ENCODE measurements around the gene ITPRIPL1. TPM values are rescaled to one million over a fixed set of nuclear protein-coding genes. Genes with fewer than 3 reads are reported as not detected.
A peak's percentile ranks its signal among the peaks of the same experiment; 100 is the strongest.

The ITPRIPL1 gene
- total RNA-seq, 1 donor from 2014 or later: 14.5 TPM

GRCh38 chr2:96317584-96317997, 7.5 kb upstream of the ITPRIPL1 start:
- Histone ChIP-seq H3K9me3 (no peaks in the 10 kb centered on the region), H3K36me3 (no peaks in the 10 kb centered on the region), H3K4me3 (no peak overlapping the region), H3K27me3 (no peaks in the 10 kb centered on the region), H3K27ac (no peak overlapping the region), H3K4me1 (peaks cover 0 to 4% of the 10 kb centered on the region in 2 donors)
- no peak for DNase-seq (ENCODE audit: low spot score in 2 of 2)
- TF ChIP-seq CTCF (IDR thresholded peaks at IDR 0.05): no peak
- intact Hi-C loops (cut with DNase I): no loop called here

GRCh38 chr2:96318723-96319122, 6.4 kb upstream of the ITPRIPL1 start:
- intact Hi-C loops (cut with DNase I): no loop called here
- Histone ChIP-seq H3K9me3 (no peaks in the 10 kb centered on the region), H3K36me3 (no peaks in the 10 kb centered on the region), H3K4me1 (peaks cover 0 to 4% of the 10 kb centered on the region in 2 donors), H3K27ac (no peak overlapping the region), H3K27me3 (no peaks in the 10 kb centered on the region), H3K4me3 (no peak overlapping the region)
- DNase-seq (ENCODE audit: low spot score in 2 of 2): peak in 1 of 2 donors; percentile 25
- TF ChIP-seq CTCF (IDR thresholded peaks at IDR 0.05): no peak

DNA sequence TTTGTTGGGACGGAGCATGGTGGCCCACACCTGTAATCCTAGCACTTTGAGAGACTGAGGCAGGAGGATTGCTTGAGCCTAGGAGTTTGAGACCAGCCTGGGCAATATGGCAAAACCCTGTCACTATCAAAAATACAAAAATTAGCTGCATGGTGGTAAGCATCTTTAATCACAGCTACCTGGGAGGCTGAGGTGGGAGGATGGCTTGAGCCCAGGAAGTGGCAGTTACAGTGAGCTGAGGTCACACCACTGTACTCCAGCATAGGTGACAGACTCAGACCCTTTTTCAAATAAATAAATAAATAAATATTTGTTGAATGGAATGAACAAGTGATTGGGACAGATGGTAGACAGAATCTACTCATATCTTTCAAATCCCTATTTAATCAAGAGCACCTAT, 5.7 kb upstream of the ITPRIPL1 start:
- no peaks in the 10 kb centered on the region for H3K27me3 ChIP-seq
- intact Hi-C loops (cut with DNase I): no loop called here

DNA sequence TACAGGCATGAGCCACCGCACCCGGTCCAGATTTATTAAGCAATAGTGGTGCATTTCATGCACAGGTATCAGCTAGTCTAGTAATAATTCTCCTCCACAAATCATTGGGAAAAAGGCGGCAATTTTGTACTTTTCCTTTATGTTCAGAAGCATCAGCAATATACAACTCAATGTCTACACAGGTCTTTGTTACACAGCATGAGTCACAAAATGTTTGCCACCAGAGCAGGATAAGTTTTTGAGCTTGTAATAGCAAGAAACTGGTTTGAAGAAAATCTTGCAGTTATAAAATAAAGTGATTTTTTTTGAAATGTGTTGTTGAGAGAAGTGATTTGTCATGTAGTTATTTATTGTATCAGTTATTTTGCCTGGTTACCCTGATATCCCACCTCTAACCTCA, 4.8 kb upstream of the ITPRIPL1 start:
- Histone ChIP-seq H3K27ac (no peak overlapping the region), H3K27me3 (no peaks in the 10 kb centered on the region), H3K4me1 (peaks cover 0 to 7% of the 10 kb centered on the region in 2 donors), H3K4me3 (peak overlapping the region in 1 of 2 donors; percentile 67), H3K36me3 (no peaks in the 10 kb centered on the region), H3K9me3 (no peaks in the 10 kb centered on the region)
- DNase-seq (ENCODE audit: low spot score in 2 of 2): no peak
- no peak for TF ChIP-seq CTCF (IDR thresholded peaks at IDR 0.05)
- intact Hi-C loops (cut with DNase I): no loop called here

More for the DNA sequence above, 5.7 kb upstream of the ITPRIPL1 start:
- peak in 1 of 2 donors; percentile 31 for DNase-seq (ENCODE audit: low spot score in 2 of 2)
- no peaks in the 10 kb centered on the region for H3K9me3 ChIP-seq
- no peak overlapping the region for H3K27ac ChIP-seq
- H3K4me1 ChIP-seq: peaks cover 0 to 4% of the 10 kb centered on the region in 2 donors
- no peaks in the 10 kb centered on the region for H3K36me3 ChIP-seq
- no peak overlapping the region for H3K4me3 ChIP-seq
- no peak for TF ChIP-seq CTCF (IDR thresholded peaks at IDR 0.05)

GRCh38 chr2:96320728-96321622, 4.1 kb upstream of the ITPRIPL1 start:
- no peak for TF ChIP-seq CTCF (IDR thresholded peaks at IDR 0.05)
- intact Hi-C loops (cut with DNase I): no loop called here
- no peaks in the 10 kb centered on the region for H3K27me3 ChIP-seq
- no peaks in the 10 kb centered on the region for H3K9me3 ChIP-seq
- H3K36me3 ChIP-seq: no peaks in the 10 kb centered on the region
- peak in 1 of 2 donors; percentile 62 for DNase-seq (ENCODE audit: low spot score in 2 of 2)
- peak overlapping the region; percentile 57 to 67 for H3K4me3 ChIP-seq
- H3K27ac ChIP-seq: no peak overlapping the region
- H3K4me1 ChIP-seq: peaks cover 0 to 10% of the 10 kb centered on the region in 2 donors
